ENCODE results near the gene DPPA5.

Gene DPPA5

GRCh38 chr6:73367761-73368355 lies 13.8 kb upstream of the DPPA5 start:
- Histone ChIP-seq H3K9me3 (ENCODE audit: control insufficient read depth in 5 of 5, low read length in 5 of 5) (peaks cover 0 to 14% (median 10%) of the 10 kb centered on the region in 5 donors), H3K36me3 (ENCODE audit: control insufficient read depth in 5 of 5, insufficient read depth in 5 of 5, low read length in 5 of 5) (no peaks in the 10 kb centered on the region), H3K4me1 (ENCODE audit: control insufficient read depth in 5 of 5, insufficient read depth in 5 of 5, low read length in 5 of 5) (no peaks in the 10 kb centered on the region), H3K9ac (ENCODE audit: low read length in 5 of 5) (no peak overlapping the region), H3K27me3 (ENCODE audit: control insufficient read depth in 5 of 5, insufficient read depth in 4 of 5, low read length in 5 of 5) (no peaks in the 10 kb centered on the region), H3K27ac (ENCODE audit: low read depth, low read length) (no peak overlapping the region), H3K4me3 (ENCODE audit: low read depth in 1 of 5, low read length in 5 of 5) (no peak overlapping the region)

DNA sequence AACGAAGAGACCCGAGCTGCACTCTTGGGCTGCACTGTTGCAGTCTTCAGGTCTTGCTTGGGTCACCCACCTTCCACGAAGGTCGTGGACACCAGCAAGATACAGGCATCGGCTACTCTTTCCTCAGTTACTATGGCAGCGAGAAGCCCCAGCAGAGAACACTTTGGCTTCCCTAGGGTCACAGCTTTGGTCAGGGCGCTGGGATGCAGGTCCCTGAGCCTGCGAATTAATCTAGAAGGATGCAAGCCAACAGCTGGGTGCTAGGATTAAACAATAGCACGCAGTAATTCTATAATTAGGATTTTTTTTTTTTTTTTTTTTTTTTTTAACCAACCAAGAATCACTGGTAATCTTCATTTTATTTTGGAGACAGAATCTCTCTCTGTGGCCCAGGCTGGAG lies 10.5 kb upstream of the DPPA5 start:
- H3K9me3 ChIP-seq (ENCODE audit: control insufficient read depth in 5 of 5, low read length in 5 of 5) = peaks cover 0 to 3% (median 0%) of the 10 kb centered on the region in 5 donors
- H3K27ac ChIP-seq (ENCODE audit: low read depth, low read length) = no peak overlapping the region
- H3K27me3 ChIP-seq (ENCODE audit: control insufficient read depth in 5 of 5, insufficient read depth in 4 of 5, low read length in 5 of 5) = no peaks in the 10 kb centered on the region
- no peak overlapping the region for H3K9ac ChIP-seq (ENCODE audit: low read length in 5 of 5)
- no peaks in the 10 kb centered on the region for H3K36me3 ChIP-seq (ENCODE audit: control insufficient read depth in 5 of 5, insufficient read depth in 5 of 5, low read length in 5 of 5)
- no peak overlapping the region for H3K4me3 ChIP-seq (ENCODE audit: low read depth in 1 of 5, low read length in 5 of 5)
- no peaks in the 10 kb centered on the region for H3K4me1 ChIP-seq (ENCODE audit: control insufficient read depth in 5 of 5, insufficient read depth in 5 of 5, low read length in 5 of 5)

GRCh38 chr6:73364121-73364520 lies 10.0 kb upstream of the DPPA5 start:
- Histone ChIP-seq H3K36me3 (ENCODE audit: control insufficient read depth in 5 of 5, insufficient read depth in 5 of 5, low read length in 5 of 5) (no peaks in the 10 kb centered on the region), H3K9ac (ENCODE audit: low read length in 5 of 5) (no peak overlapping the region), H3K4me3 (ENCODE audit: low read depth in 1 of 5, low read length in 5 of 5) (no peak overlapping the region), H3K4me1 (ENCODE audit: control insufficient read depth in 5 of 5, insufficient read depth in 5 of 5, low read length in 5 of 5) (no peaks in the 10 kb centered on the region), H3K27me3 (ENCODE audit: control insufficient read depth in 5 of 5, insufficient read depth in 4 of 5, low read length in 5 of 5) (no peaks in the 10 kb centered on the region), H3K9me3 (ENCODE audit: control insufficient read depth in 5 of 5, low read length in 5 of 5) (peaks cover 0 to 3% (median 0%) of the 10 kb centered on the region in 5 donors), H3K27ac (ENCODE audit: low read depth, low read length) (no peak overlapping the region)

DNA sequence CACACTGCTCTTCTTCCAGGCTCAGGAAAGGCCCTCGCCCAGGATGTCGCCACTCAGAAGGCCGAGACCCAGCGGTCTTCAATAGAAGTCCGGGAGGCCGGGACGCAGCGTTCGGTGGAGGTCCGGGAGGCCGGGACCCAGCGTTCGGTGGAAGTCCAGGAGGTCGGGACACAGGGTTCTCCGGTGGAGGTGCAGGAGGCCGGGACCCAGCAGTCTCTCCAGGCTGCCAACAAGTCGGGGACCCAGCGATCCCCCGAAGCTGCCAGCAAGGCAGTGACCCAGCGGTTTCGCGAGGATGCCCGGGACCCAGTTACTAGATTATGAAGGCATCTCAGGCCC lies 9.4 kb upstream of the DPPA5 start:
- H3K36me3 ChIP-seq (ENCODE audit: control insufficient read depth in 5 of 5, insufficient read depth in 5 of 5, low read length in 5 of 5) = no peaks in the 10 kb centered on the region
- H3K4me1 ChIP-seq (ENCODE audit: control insufficient read depth in 5 of 5, insufficient read depth in 5 of 5, low read length in 5 of 5) = no peaks in the 10 kb centered on the region
- no peaks in the 10 kb centered on the region for H3K27me3 ChIP-seq (ENCODE audit: control insufficient read depth in 5 of 5, insufficient read depth in 4 of 5, low read length in 5 of 5)
- H3K9me3 ChIP-seq (ENCODE audit: control insufficient read depth in 5 of 5, low read length in 5 of 5) = peaks cover 0 to 3% (median 0%) of the 10 kb centered on the region in 5 donors
- no peak overlapping the region for H3K27ac ChIP-seq (ENCODE audit: low read depth, low read length)
- H3K9ac ChIP-seq (ENCODE audit: low read length in 5 of 5) = no peak overlapping the region
- H3K4me3 ChIP-seq (ENCODE audit: low read depth in 1 of 5, low read length in 5 of 5) = no peak overlapping the region

- no peaks in the 10 kb centered on the region for H3K36me3 ChIP-seq (ENCODE audit: control insufficient read depth in 5 of 5, insufficient read depth in 5 of 5, low read length in 5 of 5)
- no peak overlapping the region for H3K9ac ChIP-seq (ENCODE audit: low read length in 5 of 5)
- H3K9me3 ChIP-seq (ENCODE audit: control insufficient read depth in 5 of 5, low read length in 5 of 5) = peaks cover 0 to 3% (median 0%) of the 10 kb centered on the region in 5 donors
- H3K4me3 ChIP-seq (ENCODE audit: low read depth in 1 of 5, low read length in 5 of 5) = no peak overlapping the region
- no peaks in the 10 kb centered on the region for H3K4me1 ChIP-seq (ENCODE audit: control insufficient read depth in 5 of 5, insufficient read depth in 5 of 5, low read length in 5 of 5)
- H3K27ac ChIP-seq (ENCODE audit: low read depth, low read length) = no peak overlapping the region
- no peaks in the 10 kb centered on the region for H3K27me3 ChIP-seq (ENCODE audit: control insufficient read depth in 5 of 5, insufficient read depth in 4 of 5, low read length in 5 of 5)
Measured at GRCh38 chr6:73362869-73363536, 8.9 kb upstream of the DPPA5 start.

- H3K27me3 ChIP-seq (ENCODE audit: control insufficient read depth in 5 of 5, insufficient read depth in 4 of 5, low read length in 5 of 5) = no peaks in the 10 kb centered on the region
- H3K4me1 ChIP-seq (ENCODE audit: control insufficient read depth in 5 of 5, insufficient read depth in 5 of 5, low read length in 5 of 5) = no peaks in the 10 kb centered on the region
- peaks cover 0 to 3% (median 0%) of the 10 kb centered on the region in 5 donors for H3K9me3 ChIP-seq (ENCODE audit: control insufficient read depth in 5 of 5, low read length in 5 of 5)
- no peaks in the 10 kb centered on the region for H3K36me3 ChIP-seq (ENCODE audit: control insufficient read depth in 5 of 5, insufficient read depth in 5 of 5, low read length in 5 of 5)
- H3K4me3 ChIP-seq (ENCODE audit: low read depth in 1 of 5, low read length in 5 of 5) = no peak within 1 kb of the TSS
- H3K27ac ChIP-seq (ENCODE audit: low read depth, low read length) = no peak within 1 kb of the TSS
- no peak within 1 kb of the TSS for H3K9ac ChIP-seq (ENCODE audit: low read length in 5 of 5)
Measured at GRCh38 chr6:73362358-73362757, 8.3 kb upstream of the DPPA5 start, which contains the start of gene KHDC3L. KHDC3L (plus strand) TSS chr6:73362658; CDS start chr6:73362730, 72 bp downstream.

- no peak overlapping the region for H3K27ac ChIP-seq (ENCODE audit: low read depth, low read length)
Measured at GRCh38 chr6:73349311-73349710, 4.8 kb downstream of the DPPA5 start.

GRCh38 chr6:73348550-73349204 lies 5.4 kb downstream of the DPPA5 start:
- H3K27me3 ChIP-seq (ENCODE audit: control insufficient read depth in 5 of 5, insufficient read depth in 4 of 5, low read length in 5 of 5) = peaks cover 4 to 20% (median 16%) of the 10 kb centered on the region in 5 donors
- H3K4me3 ChIP-seq (ENCODE audit: low read depth in 1 of 5, low read length in 5 of 5) = no peak overlapping the region
- H3K9me3 ChIP-seq (ENCODE audit: control insufficient read depth in 5 of 5, low read length in 5 of 5) = no peaks in the 10 kb centered on the region
- no peaks in the 10 kb centered on the region for H3K36me3 ChIP-seq (ENCODE audit: control insufficient read depth in 5 of 5, insufficient read depth in 5 of 5, low read length in 5 of 5)
- no peaks in the 10 kb centered on the region for H3K4me1 ChIP-seq (ENCODE audit: control insufficient read depth in 5 of 5, insufficient read depth in 5 of 5, low read length in 5 of 5)
- no peak overlapping the region for H3K9ac ChIP-seq (ENCODE audit: low read length in 5 of 5)
- no peak overlapping the region for H3K27ac ChIP-seq (ENCODE audit: low read depth, low read length)

More at GRCh38 chr6:73349311-73349710, 4.8 kb downstream of the DPPA5 start:
- H3K9ac ChIP-seq (ENCODE audit: low read length in 5 of 5) = no peak overlapping the region
- no peak overlapping the region for H3K4me3 ChIP-seq (ENCODE audit: low read depth in 1 of 5, low read length in 5 of 5)
- H3K27me3 ChIP-seq (ENCODE audit: control insufficient read depth in 5 of 5, insufficient read depth in 4 of 5, low read length in 5 of 5) = peaks cover 4 to 20% (median 16%) of the 10 kb centered on the region in 5 donors
- H3K4me1 ChIP-seq (ENCODE audit: control insufficient read depth in 5 of 5, insufficient read depth in 5 of 5, low read length in 5 of 5) = no peaks in the 10 kb centered on the region
- no peaks in the 10 kb centered on the region for H3K9me3 ChIP-seq (ENCODE audit: control insufficient read depth in 5 of 5, low read length in 5 of 5)
- H3K36me3 ChIP-seq (ENCODE audit: control insufficient read depth in 5 of 5, insufficient read depth in 5 of 5, low read length in 5 of 5) = no peaks in the 10 kb centered on the region

GRCh38 chr6:73343164-73343563 lies 10.9 kb downstream of the DPPA5 start:
- H3K36me3 ChIP-seq (ENCODE audit: control insufficient read depth in 5 of 5, insufficient read depth in 5 of 5, low read length in 5 of 5) = no peaks in the 10 kb centered on the region
- H3K4me3 ChIP-seq (ENCODE audit: low read depth in 1 of 5, low read length in 5 of 5) = no peak overlapping the region
- no peaks in the 10 kb centered on the region for H3K4me1 ChIP-seq (ENCODE audit: control insufficient read depth in 5 of 5, insufficient read depth in 5 of 5, low read length in 5 of 5)
- H3K27me3 ChIP-seq (ENCODE audit: control insufficient read depth in 5 of 5, insufficient read depth in 4 of 5, low read length in 5 of 5) = peaks cover under 1 to 6% (median 2%) of the 10 kb centered on the region in 5 donors
- no peak overlapping the region for H3K27ac ChIP-seq (ENCODE audit: low read depth, low read length)
- no peaks in the 10 kb centered on the region for H3K9me3 ChIP-seq (ENCODE audit: control insufficient read depth in 5 of 5, low read length in 5 of 5)
- H3K9ac ChIP-seq (ENCODE audit: low read length in 5 of 5) = no peak overlapping the region

GRCh38 chr6:73342174-73342573 lies 11.9 kb downstream of the DPPA5 start:
- H3K9me3 ChIP-seq (ENCODE audit: control insufficient read depth in 5 of 5, low read length in 5 of 5) = no peaks in the 10 kb centered on the region
- no peak overlapping the region for H3K4me3 ChIP-seq (ENCODE audit: low read depth in 1 of 5, low read length in 5 of 5)
- H3K9ac ChIP-seq (ENCODE audit: low read length in 5 of 5) = no peak overlapping the region
- peaks cover 0 to 2% (median 0%) of the 10 kb centered on the region in 5 donors for H3K27me3 ChIP-seq (ENCODE audit: control insufficient read depth in 5 of 5, insufficient read depth in 4 of 5, low read length in 5 of 5)
- H3K4me1 ChIP-seq (ENCODE audit: control insufficient read depth in 5 of 5, insufficient read depth in 5 of 5, low read length in 5 of 5) = no peaks in the 10 kb centered on the region
- H3K36me3 ChIP-seq (ENCODE audit: control insufficient read depth in 5 of 5, insufficient read depth in 5 of 5, low read length in 5 of 5) = no peaks in the 10 kb centered on the region
- H3K27ac ChIP-seq (ENCODE audit: low read depth, low read length) = no peak overlapping the region
